Testis (tissue), 2 donors: ENCODE measurements around the gene PRDX2.
"Not testable (repeated sequence)": the region's sequence is repeated elsewhere in the genome, so short reads cannot be mapped to it uniquely, and the experiment has no call there.

Experiments used
- CTCF ChIP-seq, 3 experiments: fragments of 450-650 bp in 2 of 3; fragments of 200-600 bp in 1 of 3; sonication (generic) in 1 of 3; IDR thresholded peaks; one replicate each; pipeline ENCODE4 v1.5.1; 2016 to 2019; ENCODE audit warnings: antibody characterized with exemption in 3 of 3, mild to moderate bottlenecking in 2 of 3, moderate library complexity in 1 of 3
- POLR2A ChIP-seq: fragments of 450-650 bp; IDR thresholded peaks from one replicate; pipeline ENCODE4 v1.6.1; 2017; ENCODE audit warnings: antibody characterized with exemption, mild to moderate bottlenecking, moderate library complexity

GRCh38 chr19:12846613-12847012, 45.0 kb upstream of the PRDX2 start:
- TF ChIP-seq POLR2A; CTCF (IDR thresholded peaks at IDR 0.05): not testable (repeated sequence)
